HUES6 (cell line): ENCODE results near the gene WLS.

Source experiments
- H3K27ac ChIP-seq: 2 replicates; pipeline ENCODE4 v1.7.0; 2013; ENCODE audit warnings: low read depth, mild to moderate bottlenecking, low read length, inconsistent platforms
- H3K27me3 ChIP-seq: 2 replicates; pipeline ENCODE4 v1.6.1; 2013; ENCODE audit warnings: low read length; ENCODE audit not compliant: control insufficient read depth, insufficient read depth
- H3K36me3 ChIP-seq: 2 replicates; pipeline ENCODE4 v1.6.1; 2013; ENCODE audit warnings: low read length; ENCODE audit not compliant: control insufficient read depth, insufficient read depth
- H3K4me1 ChIP-seq: 2 replicates; pipeline ENCODE4 v1.6.1; 2013; ENCODE audit warnings: low read length; ENCODE audit not compliant: control insufficient read depth, insufficient read depth
- H3K4me3 ChIP-seq: 2 replicates; pipeline ENCODE4 v1.5.1; 2013; ENCODE audit warnings: low read depth, low read length
- H3K9ac ChIP-seq: one replicate; pipeline ENCODE4 v1.6.1; 2013; ENCODE audit warnings: mild to moderate bottlenecking, low read length
- H3K9me3 ChIP-seq: 2 replicates; pipeline ENCODE4 v1.6.1; 2013; ENCODE audit warnings: low read depth, low read length; ENCODE audit not compliant: control insufficient read depth, insufficient read depth

The WLS gene

GRCh38 chr1:68149110-68149798, 83.1 kb downstream of the WLS start:
- Histone ChIP-seq H3K9ac (no peak overlapping the region), H3K27me3 (no peaks in the 10 kb centered on the region), H3K36me3 (peaks cover 80% of the 10 kb centered on the region; the same call in 1 of the 2 replicates)

GRCh38 chr1:68148631-68149030, 83.7 kb downstream of the WLS start:
- H3K27me3 ChIP-seq: no peaks in the 10 kb centered on the region
- no peak overlapping the region for H3K4me3 ChIP-seq
- no peak overlapping the region for H3K27ac ChIP-seq
- H3K9me3 ChIP-seq: no peaks in the 10 kb centered on the region
- peaks cover 78% of the 10 kb centered on the region; the same call in 1 of the 2 replicates for H3K36me3 ChIP-seq
- no peak overlapping the region for H3K9ac ChIP-seq
- peaks cover 8% of the 10 kb centered on the region for H3K4me1 ChIP-seq

More at GRCh38 chr1:68149110-68149798, 83.1 kb downstream of the WLS start:
- no peak overlapping the region for H3K4me3 ChIP-seq
- no peaks in the 10 kb centered on the region for H3K9me3 ChIP-seq
- no peak overlapping the region for H3K27ac ChIP-seq
- H3K4me1 ChIP-seq: peaks cover 8% of the 10 kb centered on the region

- peaks cover 8% of the 10 kb centered on the region for H3K4me1 ChIP-seq
- no peak overlapping the region for H3K4me3 ChIP-seq
- H3K27me3 ChIP-seq: no peaks in the 10 kb centered on the region
- no peak overlapping the region for H3K9ac ChIP-seq
- H3K27ac ChIP-seq: no peak overlapping the region
- no peaks in the 10 kb centered on the region for H3K9me3 ChIP-seq
- H3K36me3 ChIP-seq: peaks cover 76% of the 10 kb centered on the region; the same call in 1 of the 2 replicates
Observed at GRCh38 chr1:68147534-68148171, 84.7 kb downstream of the WLS start.

GRCh38 chr1:68145418-68146126, 86.8 kb downstream of the WLS start:
- Histone ChIP-seq H3K27ac (no peak overlapping the region), H3K4me1 (peaks cover 20% of the 10 kb centered on the region), H3K9me3 (no peaks in the 10 kb centered on the region), H3K9ac (no peak overlapping the region), H3K27me3 (no peaks in the 10 kb centered on the region), H3K36me3 (peaks cover 58% of the 10 kb centered on the region; the same call in 1 of the 2 replicates), H3K4me3 (no peak overlapping the region)

GRCh38 chr1:68144856-68145255, 87.5 kb downstream of the WLS start:
- peaks cover 55% of the 10 kb centered on the region; the same call in 1 of the 2 replicates for H3K36me3 ChIP-seq

GRCh38 chr1:68143633-68144032, 88.7 kb downstream of the WLS start:
- Histone ChIP-seq H3K4me3 (no peak overlapping the region), H3K4me1 (peaks cover 20% of the 10 kb centered on the region), H3K9ac (no peak overlapping the region), H3K9me3 (no peaks in the 10 kb centered on the region), H3K27ac (no peak overlapping the region), H3K36me3 (peaks cover 48% of the 10 kb centered on the region; the same call in 1 of the 2 replicates), H3K27me3 (no peaks in the 10 kb centered on the region)

More at GRCh38 chr1:68144856-68145255, 87.5 kb downstream of the WLS start:
- H3K4me1 ChIP-seq: peaks cover 20% of the 10 kb centered on the region
- no peak overlapping the region for H3K4me3 ChIP-seq
- H3K27ac ChIP-seq: no peak overlapping the region
- H3K9me3 ChIP-seq: no peaks in the 10 kb centered on the region
- no peaks in the 10 kb centered on the region for H3K27me3 ChIP-seq
- no peak overlapping the region for H3K9ac ChIP-seq

- peaks cover 20% of the 10 kb centered on the region for H3K4me1 ChIP-seq
- H3K9me3 ChIP-seq: no peaks in the 10 kb centered on the region
- peaks cover 42% of the 10 kb centered on the region; the same call in 1 of the 2 replicates for H3K36me3 ChIP-seq
- no peak overlapping the region for H3K4me3 ChIP-seq
- no peaks in the 10 kb centered on the region for H3K27me3 ChIP-seq
- no peak overlapping the region for H3K9ac ChIP-seq
- no peak overlapping the region for H3K27ac ChIP-seq
Observed at GRCh38 chr1:68142461-68142860, 89.9 kb downstream of the WLS start.

GRCh38 chr1:68142036-68142435, 90.3 kb downstream of the WLS start:
- Histone ChIP-seq H3K4me1 (peaks cover 20% of the 10 kb centered on the region), H3K9me3 (no peaks in the 10 kb centered on the region), H3K27ac (no peak overlapping the region), H3K36me3 (peaks cover 41% of the 10 kb centered on the region; the same call in 1 of the 2 replicates), H3K9ac (no peak overlapping the region), H3K27me3 (no peaks in the 10 kb centered on the region), H3K4me3 (no peak overlapping the region)

GRCh38 chr1:68141071-68142021, 91.0 kb downstream of the WLS start:
- Histone ChIP-seq H3K9me3 (no peaks in the 10 kb centered on the region), H3K4me3 (no peak overlapping the region), H3K27ac (no peak overlapping the region; the same call in 1 of the 2 replicates), H3K27me3 (no peaks in the 10 kb centered on the region), H3K9ac (no peak overlapping the region), H3K4me1 (peaks cover 20% of the 10 kb centered on the region), H3K36me3 (peaks cover 47% of the 10 kb centered on the region; the same call in 1 of the 2 replicates)

GRCh38 chr1:68140536-68140935, 91.8 kb downstream of the WLS start:
- no peak overlapping the region for H3K27ac ChIP-seq
- H3K4me1 ChIP-seq: peaks cover 17% of the 10 kb centered on the region

More at GRCh38 chr1:68140536-68140935, 91.8 kb downstream of the WLS start:
- Histone ChIP-seq H3K9ac (no peak overlapping the region), H3K4me3 (no peak overlapping the region), H3K36me3 (peaks cover 44% of the 10 kb centered on the region; the same call in 1 of the 2 replicates), H3K27me3 (no peaks in the 10 kb centered on the region), H3K9me3 (no peaks in the 10 kb centered on the region)
